Tibial nerve (tissue), 4 donors: ENCODE measurements around the gene MIOX. TPM values are rescaled to one million over a fixed set of nuclear protein-coding genes. Genes with fewer than 3 reads are reported as not detected.

Source experiments
- DNase-seq, 2 donors: peaks; one replicate each; pipeline ENCODE4 v3.0.0-alpha.2; 2019; ENCODE audit warnings: low spot score in 2 of 2
- H3K27ac ChIP-seq, 4 donors: fragments of 200-600 bp; sonication (generic) in 3 of 4; one replicate each; pipeline ENCODE4 v1.5.1; 2017 to 2019; ENCODE audit warnings: mild to moderate bottlenecking in 1 of 4
- H3K27me3 ChIP-seq, 2 donors: fragments of 200-600 bp; sonication (generic) in 1 of 2; one replicate each; pipeline versions ENCODE4 v1.5.1 to v1.6.0; 2017 to 2019
- H3K36me3 ChIP-seq, 3 donors: fragments of 200-600 bp; sonication (generic); one replicate each; pipeline ENCODE4 v1.5.1; 2018 to 2019
- H3K4me1 ChIP-seq, 4 donors: fragments of 200-600 bp; sonication (generic) in 3 of 4; one replicate each; pipeline ENCODE4 v1.5.1; 2017 to 2019
- H3K4me3 ChIP-seq, 4 donors: fragments of 200-600 bp; sonication (generic) in 3 of 4; one replicate each; pipeline ENCODE4 v1.5.1; 2017 to 2019; ENCODE audit warnings: mild to moderate bottlenecking in 1 of 4, moderate library complexity in 1 of 4
- H3K9me3 ChIP-seq, 4 donors: fragments of 200-600 bp; sonication (generic) in 3 of 4; one replicate each; pipeline ENCODE4 v1.5.1; 2017 to 2019
- CTCF ChIP-seq, 5 experiments: fragments of 200-600 bp in 3 of 5; fragments of 450-650 bp in 2 of 5; sonication (generic) in 3 of 5; IDR thresholded peaks; one replicate each; pipeline ENCODE4 v1.5.1; 2016 to 2019; ENCODE audit warnings: antibody characterized with exemption in 5 of 5, mild to moderate bottlenecking in 3 of 5, moderate library complexity in 2 of 5
- EP300 ChIP-seq, 2 donors: sonication (generic); formaldehyde crosslinking; IDR thresholded peaks; one replicate each; pipeline ENCODE4 v1.6.1; 2017; ENCODE audit warnings: antibody characterized with exemption in 2 of 2, mild to moderate bottlenecking in 1 of 2
- POLR2A ChIP-seq, 2 donors: fragments of 450-650 bp; IDR thresholded peaks; one replicate each; pipeline ENCODE4 v1.6.1; 2017; ENCODE audit warnings: antibody characterized with exemption in 2 of 2, mild to moderate bottlenecking in 2 of 2, moderate library complexity in 2 of 2
- WGBS, 2 donors: methylation state at CpG; one replicate each; pipeline ENCODE4 v1.1.5; 2018; 5-methylcytosine and 5-hydroxymethylcytosine counted together
- total RNA-seq, 4 donors: library from RNA; depleted of rRNA; stranded (reverse); fragments of >200 nt; gene quantifications; one replicate each; pipeline ENCODE4 v1.1.0, GENCODE V29; 2016

MIOX gene
- total RNA-seq, 4 donors from 2014 or later, result not detected

- Histone ChIP-seq H3K9me3 (no peaks in the 10 kb centered on the region), H3K36me3 (peaks cover 0 to 35% (median 20%) of the 10 kb centered on the region in 3 donors), H3K27ac (no peak overlapping the region), H3K4me3 (no peak overlapping the region), H3K27me3 (no peaks in the 10 kb centered on the region), H3K4me1 (peaks cover 0 to 16% (median 6%) of the 10 kb centered on the region in 4 donors)
- TF ChIP-seq CTCF (IDR thresholded peaks at IDR 0.05), result no peak
- no peak for TF ChIP-seq EP300 (IDR thresholded peaks at IDR 0.05)
- TF ChIP-seq POLR2A (IDR thresholded peaks at IDR 0.05), result no peak
- 92 to 95% methylated on average over 15 of the region's 15 CpGs for whole genome bisulfite sequencing, 2 donors
- no peak for DNase-seq
These were observed 26.5 kb downstream of the MIOX start for GRCh38 chr22:50513175-50513574.

GRCh38 chr22:50516068-50516467, 29.4 kb downstream of the MIOX start:
- TF ChIP-seq POLR2A (IDR thresholded peaks at IDR 0.05), result no peak
- no peak for TF ChIP-seq CTCF (IDR thresholded peaks at IDR 0.05)
- no peak for TF ChIP-seq EP300 (IDR thresholded peaks at IDR 0.05)
- WGBS, 2 donors, result 81 to 82% methylated on average over 8 of the region's 8 CpGs
- Histone ChIP-seq H3K27me3 (no peaks in the 10 kb centered on the region), H3K36me3 (peaks cover 0 to 64% (median 33%) of the 10 kb centered on the region in 3 donors), H3K9me3 (no peaks in the 10 kb centered on the region), H3K27ac (no peak overlapping the region), H3K4me3 (no peak overlapping the region), H3K4me1 (no peaks in the 10 kb centered on the region)
- DNase-seq, result no peak

- H3K4me1 ChIP-seq, result no peaks in the 10 kb centered on the region
- H3K27ac ChIP-seq, result no peak overlapping the region
- 78 to 81% methylated on average over 16 of the region's 16 CpGs for WGBS, 2 donors
- no peaks in the 10 kb centered on the region for H3K9me3 ChIP-seq
- no peak for TF ChIP-seq POLR2A (IDR thresholded peaks at IDR 0.05)
- no peak for TF ChIP-seq CTCF (IDR thresholded peaks at IDR 0.05)
- TF ChIP-seq EP300 (IDR thresholded peaks at IDR 0.05), result no peak
- H3K27me3 ChIP-seq, result no peaks in the 10 kb centered on the region
- no peak overlapping the region for H3K4me3 ChIP-seq
- DNase-seq, result no peak
- peaks cover 0 to 73% (median 37%) of the 10 kb centered on the region in 3 donors for H3K36me3 ChIP-seq
These were observed 30.2 kb downstream of the MIOX start for GRCh38 chr22:50516891-50517290.

- Histone ChIP-seq H3K4me1 (no peaks in the 10 kb centered on the region), H3K4me3 (no peak overlapping the region), H3K36me3 (peaks cover 0 to 80% (median 45%) of the 10 kb centered on the region in 3 donors), H3K27ac (no peak overlapping the region), H3K9me3 (no peaks in the 10 kb centered on the region), H3K27me3 (no peaks in the 10 kb centered on the region)
- no peak for TF ChIP-seq CTCF (IDR thresholded peaks at IDR 0.05)
- TF ChIP-seq EP300 (IDR thresholded peaks at IDR 0.05), result no peak
- no peak for TF ChIP-seq POLR2A (IDR thresholded peaks at IDR 0.05)
- WGBS, 2 donors, result 82 to 84% methylated on average over 18 to 19 of the region's 20 CpGs
- DNase-seq, result no peak
These were observed 31.0 kb downstream of the MIOX start for GRCh38 chr22:50517495-50518260.

GRCh38 chr22:50518606-50519005, 31.9 kb downstream of the MIOX start:
- no peak overlapping the region for H3K27ac ChIP-seq
- 83 to 93% methylated on average over 7 of the region's 7 CpGs for WGBS, 2 donors
- H3K36me3 ChIP-seq, result peaks cover 0 to 90% (median 52%) of the 10 kb centered on the region in 3 donors
- peaks cover 0 to under 1% (median 0%) of the 10 kb centered on the region in 4 donors for H3K4me1 ChIP-seq
- no peaks in the 10 kb centered on the region for H3K9me3 ChIP-seq
- no peak for TF ChIP-seq POLR2A (IDR thresholded peaks at IDR 0.05)
- DNase-seq, result no peak
- no peak overlapping the region for H3K4me3 ChIP-seq
- H3K27me3 ChIP-seq, result no peaks in the 10 kb centered on the region
